ENCODE data around the gene GJD3. TPM values are rescaled to one million over a fixed set of nuclear protein-coding genes. Genes with fewer than 3 reads are reported as not detected.
A peak's percentile ranks its signal among the peaks of the same experiment; 100 is the strongest.

The GJD3 gene
- total and polyA plus RNA-seq, 12 donors: 0.44 to 8.7 (median 1.9) TPM; not detected in 3

DNA sequence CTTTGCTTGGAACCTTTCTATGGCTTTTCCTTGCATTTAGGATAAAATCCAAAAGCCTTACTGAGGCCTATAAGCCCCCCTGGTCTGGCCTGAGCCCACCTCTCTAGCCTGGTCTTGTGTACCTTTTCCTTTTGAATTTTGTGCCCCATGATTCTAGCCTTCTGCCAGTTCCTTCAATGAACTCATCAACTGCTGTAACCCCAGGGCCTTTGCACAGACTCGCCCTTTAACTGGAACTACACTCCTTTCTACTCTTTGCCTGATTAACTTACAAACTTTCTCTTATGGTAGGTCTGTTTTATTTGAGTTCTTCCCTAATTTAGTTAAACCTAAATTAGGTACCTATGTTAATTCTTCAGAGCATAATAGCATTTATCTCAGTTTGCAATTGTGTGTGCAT lies 24.2 kb downstream of the GJD3 start:
- Histone ChIP-seq H3K27me3 (no peaks in the 10 kb centered on the region), H3K9me3 (replicated peaks in 1 of 3) (no peaks in the 10 kb centered on the region), H3K27ac (peak overlapping the region in 4 of 5 donors; percentile 88 to 100 (median 90)), H3K4me1 (replicated peaks in 1 of 2) (peaks cover 22 to 61% of the 10 kb centered on the region in 2 donors), H3K4me3 (no peak overlapping the region), H3K36me3 (replicated peaks in 1 of 2) (no peaks in the 10 kb centered on the region)
- no peak for DNase-seq
- no peak for TF ChIP-seq POLR2A (IDR thresholded peaks at IDR 0.05)
- WGBS, 4 donors: 98 to 100% (median 100%) methylated on average over 1 of the region's 1 CpG
- intact Hi-C loops (cut with DNase I): no loop called here

- H3K36me3 ChIP-seq (replicated peaks in 1 of 2): no peaks in the 10 kb centered on the region
- peaks cover 18 to 61% of the 10 kb centered on the region in 2 donors for H3K4me1 ChIP-seq (replicated peaks in 1 of 2)
- peak in 2 of 7 donors; percentile 40 to 63 for DNase-seq
- TF ChIP-seq, protein P1, sequence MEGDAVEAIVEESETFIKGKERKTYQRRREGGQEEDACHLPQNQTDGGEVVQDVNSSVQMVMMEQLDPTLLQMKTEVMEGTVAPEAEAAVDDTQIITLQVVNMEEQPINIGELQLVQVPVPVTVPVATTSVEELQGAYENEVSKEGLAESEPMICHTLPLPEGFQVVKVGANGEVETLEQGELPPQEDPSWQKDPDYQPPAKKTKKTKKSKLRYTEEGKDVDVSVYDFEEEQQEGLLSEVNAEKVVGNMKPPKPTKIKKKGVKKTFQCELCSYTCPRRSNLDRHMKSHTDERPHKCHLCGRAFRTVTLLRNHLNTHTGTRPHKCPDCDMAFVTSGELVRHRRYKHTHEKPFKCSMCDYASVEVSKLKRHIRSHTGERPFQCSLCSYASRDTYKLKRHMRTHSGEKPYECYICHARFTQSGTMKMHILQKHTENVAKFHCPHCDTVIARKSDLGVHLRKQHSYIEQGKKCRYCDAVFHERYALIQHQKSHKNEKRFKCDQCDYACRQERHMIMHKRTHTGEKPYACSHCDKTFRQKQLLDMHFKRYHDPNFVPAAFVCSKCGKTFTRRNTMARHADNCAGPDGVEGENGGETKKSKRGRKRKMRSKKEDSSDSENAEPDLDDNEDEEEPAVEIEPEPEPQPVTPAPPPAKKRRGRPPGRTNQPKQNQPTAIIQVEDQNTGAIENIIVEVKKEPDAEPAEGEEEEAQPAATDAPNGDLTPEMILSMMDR (IDR thresholded peaks at IDR 0.05): no peak
- TF ChIP-seq POLR2A (IDR thresholded peaks at IDR 0.05): no peak
- 55 to 68% (median 65%) methylated on average over 11 to 13 of the region's 13 CpGs for WGBS, 4 donors
- no peaks in the 10 kb centered on the region for H3K27me3 ChIP-seq
- H3K27ac ChIP-seq: peak overlapping the region in 2 of 5 donors; percentile 51 to 100
- H3K4me3 ChIP-seq: no peak overlapping the region
- no peaks in the 10 kb centered on the region for H3K9me3 ChIP-seq (replicated peaks in 1 of 3)
- intact Hi-C loops (cut with DNase I): no loop called here
Measured at GRCh38 chr17:40338941-40339649, 25.4 kb downstream of the GJD3 start.

GRCh38 chr17:40338058-40338457 lies 26.5 kb downstream of the GJD3 start:
- no peaks in the 10 kb centered on the region for H3K27me3 ChIP-seq
- no peaks in the 10 kb centered on the region for H3K9me3 ChIP-seq (replicated peaks in 1 of 3)
- H3K4me3 ChIP-seq: no peak overlapping the region
- DNase-seq: no peak
- 79 to 90% (median 83%) methylated on average over 4 to 5 of the region's 5 CpGs for WGBS, 4 donors
- H3K36me3 ChIP-seq (replicated peaks in 1 of 2): no peaks in the 10 kb centered on the region
- H3K27ac ChIP-seq: peak overlapping the region in 1 of 5 donors; percentile 47
- H3K4me1 ChIP-seq (replicated peaks in 1 of 2): peaks cover 22 to 67% of the 10 kb centered on the region in 2 donors
- TF ChIP-seq, protein P1 (IDR thresholded peaks at IDR 0.05): no peak
- TF ChIP-seq POLR2A (IDR thresholded peaks at IDR 0.05): no peak
- intact Hi-C loops (cut with DNase I): no loop called here

DNA sequence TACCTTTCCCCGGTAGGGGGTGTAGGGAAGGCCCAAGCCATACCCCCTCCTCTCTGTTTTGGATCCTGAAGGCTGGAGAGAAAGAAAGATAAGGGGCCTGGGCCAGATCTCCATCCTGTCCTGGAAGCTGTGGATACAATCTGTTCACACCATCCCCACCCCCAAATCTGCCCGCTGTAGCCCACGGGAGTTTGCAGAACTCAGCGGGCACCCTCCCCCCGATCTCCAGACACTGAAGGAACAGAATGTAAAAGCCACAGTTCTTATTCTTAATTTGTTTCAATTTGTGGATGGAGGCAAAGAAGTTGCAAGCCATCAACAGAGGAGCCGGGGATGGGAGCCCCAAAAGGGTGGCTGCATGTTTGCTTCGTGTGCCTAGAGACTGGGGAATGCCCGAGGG lies 27.2 kb downstream of the GJD3 start:
- no peaks in the 10 kb centered on the region for H3K9me3 ChIP-seq (replicated peaks in 1 of 3)
- no peaks in the 10 kb centered on the region for H3K27me3 ChIP-seq
- H3K27ac ChIP-seq: peak overlapping the region in 1 of 5 donors; percentile 31
- no peak overlapping the region for H3K4me3 ChIP-seq
- no peak for DNase-seq
- 72 to 75% (median 73%) methylated on average over 7 to 8 of the region's 8 CpGs for WGBS, 4 donors
- no peak for TF ChIP-seq POLR2A (IDR thresholded peaks at IDR 0.05)
- TF ChIP-seq, protein P1 (IDR thresholded peaks at IDR 0.05): no peak
- no peaks in the 10 kb centered on the region for H3K36me3 ChIP-seq (replicated peaks in 1 of 2)
- peaks cover 30 to 74% of the 10 kb centered on the region in 2 donors for H3K4me1 ChIP-seq (replicated peaks in 1 of 2)
- intact Hi-C loops (cut with DNase I): no loop called here

DNA sequence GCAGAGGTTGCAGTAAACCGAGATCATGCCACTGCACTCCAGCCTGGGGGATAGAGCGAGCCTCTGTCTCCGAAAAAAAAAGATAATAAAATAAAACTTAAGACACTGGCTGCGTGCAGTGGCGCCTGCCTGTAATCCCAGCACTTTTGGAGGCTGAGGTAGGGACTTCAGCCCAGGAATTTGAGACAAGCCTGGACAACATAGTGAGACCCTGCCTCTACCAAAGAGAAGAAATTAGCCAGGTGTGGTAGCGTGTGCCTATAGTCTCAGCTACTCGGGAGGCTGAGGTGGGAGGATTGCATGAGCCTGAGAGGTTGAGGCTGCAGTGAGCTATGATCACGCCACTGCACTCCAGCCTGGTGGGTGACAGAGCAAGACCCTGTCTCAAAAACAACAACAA lies 28.9 kb downstream of the GJD3 start:
- TF ChIP-seq POLR2A (IDR thresholded peaks at IDR 0.05): no peak
- intact Hi-C loops (cut with DNase I): no loop called here
- Histone ChIP-seq H3K4me3 (no peak overlapping the region), H3K27ac (peak overlapping the region in 2 of 5 donors; percentile 75 to 91), H3K9me3 (replicated peaks in 1 of 3) (no peaks in the 10 kb centered on the region), H3K4me1 (replicated peaks in 1 of 2) (peaks cover 46 to 87% of the 10 kb centered on the region in 2 donors), H3K36me3 (replicated peaks in 1 of 2) (peaks cover 0 to 8% of the 10 kb centered on the region in 2 donors), H3K27me3 (no peaks in the 10 kb centered on the region)
- WGBS, 4 donors: 91 to 93% (median 92%) methylated on average over 8 of the region's 8 CpGs
- DNase-seq: no peak
